RCC 7860 (cell line): Measurements from ENCODE around the gene TNNI3.
A peak's percentile ranks its signal among the peaks of the same experiment; 100 is the strongest.

Source experiments
- DNase-seq: peaks from one replicate; pipeline ENCODE4 v3.0.0-alpha.2; 2015; ENCODE audit warnings: low spot score
- FAIRE-seq: peaks from 2 replicates; lab custom pipeline; 2012; peaks lifted over from hg19 to GRCh38; lab: Jason Lieb, UNC

TNNI3 gene

DNA sequence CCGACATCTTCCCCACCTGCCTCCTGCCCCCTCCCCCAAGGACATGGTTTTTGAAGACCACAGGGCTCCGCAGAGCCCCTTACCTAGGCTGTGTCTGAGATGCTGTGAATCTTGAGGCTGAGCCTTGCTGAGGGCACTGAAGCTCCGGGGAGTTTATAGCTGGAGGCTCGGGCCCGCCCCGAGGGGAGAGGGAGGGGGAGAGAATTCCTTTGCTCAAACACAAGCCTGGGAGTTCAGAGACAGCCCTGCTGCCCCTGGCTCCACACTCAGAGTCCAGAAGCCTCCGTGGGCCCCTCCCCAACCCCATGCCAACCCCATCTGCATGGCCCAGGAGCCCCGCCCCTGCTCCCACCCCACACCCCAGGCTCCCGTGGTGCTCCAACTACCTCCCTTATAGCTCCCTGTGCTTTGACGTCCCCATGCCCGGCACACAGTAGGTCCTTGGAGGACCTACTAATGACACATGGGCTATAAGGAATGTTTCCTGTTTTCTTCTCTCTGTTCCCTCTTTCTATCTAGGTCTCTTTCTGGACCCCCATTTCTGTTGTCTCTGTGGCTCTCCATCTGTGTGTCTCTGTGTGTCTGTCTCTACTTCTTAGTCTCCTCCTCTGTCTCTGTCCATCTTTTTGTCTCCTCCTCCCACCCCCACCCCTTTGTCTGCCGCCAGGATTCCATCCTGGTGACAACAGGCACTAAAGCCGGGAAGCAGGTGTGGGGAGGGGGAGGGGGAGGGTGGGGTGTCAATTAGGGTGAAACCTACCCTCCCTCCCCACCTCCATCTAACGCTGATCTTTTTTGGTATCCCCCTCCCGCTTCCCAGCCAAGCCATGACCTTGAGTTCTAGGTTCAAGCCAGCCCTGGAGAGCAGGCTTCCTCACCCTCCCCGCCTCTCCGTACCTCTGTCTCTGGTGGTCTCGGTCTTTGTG, 8.2 kb downstream of the TNNI3 start, which contains the start of gene TNNT1:
TNNT1 (minus strand) TSS at position 129 of the 926 bp plus-strand sequence. CDS start 2,049 bp downstream, outside the sequence.
- DNase-seq = no peak
- FAIRE-seq = no peak

DNA sequence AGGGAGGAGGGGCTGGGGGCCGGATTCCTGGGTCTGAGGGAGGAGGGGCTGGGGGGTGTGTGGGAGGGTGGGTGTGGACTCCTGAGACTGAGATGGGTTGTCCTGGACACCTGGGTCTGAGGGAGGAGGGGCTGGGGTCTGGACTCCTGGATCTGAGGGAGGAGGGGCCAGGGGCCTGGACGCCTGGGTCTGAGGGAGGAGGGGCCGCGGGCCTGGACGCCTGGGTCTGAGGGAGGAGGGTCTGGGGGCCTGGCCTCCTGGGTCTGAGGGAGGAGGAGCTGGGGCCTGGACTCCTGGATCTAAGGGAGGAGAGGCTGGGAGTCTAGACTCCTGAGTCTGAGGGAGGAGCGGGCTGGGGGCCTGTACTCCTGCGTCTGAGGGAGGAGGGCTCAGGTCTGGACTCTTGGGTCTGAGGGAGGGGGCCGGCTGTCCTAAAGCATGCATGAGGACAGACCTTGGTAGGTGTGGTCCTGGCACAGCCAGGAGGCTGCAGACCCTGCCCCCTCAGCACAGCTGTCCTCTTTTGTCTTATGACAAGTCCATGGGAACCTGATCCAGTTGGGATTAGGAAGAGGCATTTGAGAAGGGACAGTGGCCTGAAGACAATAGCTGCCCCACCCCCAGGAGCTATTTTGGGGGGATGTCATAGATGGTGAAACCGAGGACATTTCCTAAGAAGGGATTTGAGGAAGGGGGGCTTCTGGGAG, 9.8 kb downstream of the TNNI3 start:
- no peak for FAIRE-seq
- DNase-seq = no peak

- FAIRE-seq = no peak
- DNase-seq = no peak
These were observed 10.7 kb downstream of the TNNI3 start for GRCh38 chr19:55146705-55147273.

DNA sequence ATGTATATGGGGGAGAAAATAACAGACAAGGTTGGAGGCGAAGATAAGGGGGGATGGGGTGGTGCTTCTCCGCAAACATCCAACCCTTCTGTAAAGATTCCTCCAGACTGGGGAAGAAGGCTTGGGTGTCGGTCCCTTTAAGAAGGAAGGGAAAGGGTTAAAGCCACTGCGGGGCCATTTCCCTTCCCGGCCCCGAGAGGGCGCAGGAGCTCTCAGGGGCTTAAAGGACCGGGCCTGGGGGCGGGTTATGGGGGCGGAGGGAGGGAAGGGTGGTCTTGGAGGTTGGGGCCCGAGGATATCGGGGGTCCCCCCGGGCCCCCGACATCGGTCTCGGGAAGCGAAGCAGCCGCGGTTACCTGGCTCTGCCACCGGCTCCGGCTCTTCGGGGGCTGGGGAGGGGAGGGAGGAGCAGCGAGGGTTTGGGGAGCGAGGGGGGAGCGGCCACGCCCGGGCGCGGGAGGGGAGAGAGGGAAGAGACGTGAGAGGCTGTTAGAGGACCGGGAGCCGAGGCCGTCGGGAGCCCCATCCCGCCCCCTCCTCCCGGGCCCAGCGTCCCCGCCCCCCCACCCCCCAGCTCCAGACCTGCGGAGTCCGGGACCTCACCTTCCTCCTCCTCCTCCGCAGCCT, 11.3 kb downstream of the TNNI3 start:
- FAIRE-seq = no peak
- DNase-seq = peak; percentile 8

GRCh38 chr19:55145232-55145631, 12.3 kb downstream of the TNNI3 start:
- FAIRE-seq = no peak
- DNase-seq = no peak

DNA sequence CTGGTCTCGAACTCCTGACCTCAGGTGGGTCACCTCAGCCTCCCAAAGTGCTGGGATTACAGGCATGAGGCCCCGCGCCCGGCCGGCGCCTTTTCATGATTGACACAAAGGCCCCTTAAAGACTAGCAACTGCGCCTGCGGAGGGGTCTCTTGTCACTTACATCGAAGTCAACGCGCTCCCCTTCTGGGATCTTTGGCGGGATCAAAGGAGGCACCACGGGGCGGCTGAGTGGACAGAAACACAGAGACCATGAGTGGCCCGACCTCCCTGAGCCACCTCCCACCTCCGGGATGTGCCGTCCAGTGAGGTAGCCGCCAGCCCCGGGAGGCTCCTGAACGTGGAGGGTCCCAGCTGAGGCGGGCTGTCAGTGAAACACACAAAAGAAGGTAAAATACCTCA, 15.8 kb downstream of the TNNI3 start:
- FAIRE-seq = no peak
- no peak for DNase-seq

DNA sequence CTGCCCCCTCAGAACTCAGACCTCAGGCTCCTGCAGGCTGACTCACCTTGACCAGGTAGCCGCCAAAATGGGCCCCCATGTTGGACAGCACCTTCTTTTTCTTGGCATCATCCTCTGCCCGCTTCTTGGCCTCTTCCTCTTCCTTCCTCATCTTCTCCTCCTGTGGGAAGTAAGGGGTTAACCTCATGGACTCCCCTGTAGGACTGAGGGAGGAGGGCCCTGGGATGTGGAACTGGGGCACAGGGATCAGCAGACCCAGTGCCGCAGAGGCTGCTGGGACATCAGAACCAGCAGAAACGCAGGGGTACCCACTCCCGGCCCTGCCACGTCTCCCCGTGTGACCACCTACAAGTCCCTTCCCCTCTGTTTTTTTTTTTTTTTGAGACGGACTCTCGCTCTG, 19.6 kb downstream of the TNNI3 start:
- no peak for DNase-seq
- no peak for FAIRE-seq

DNA sequence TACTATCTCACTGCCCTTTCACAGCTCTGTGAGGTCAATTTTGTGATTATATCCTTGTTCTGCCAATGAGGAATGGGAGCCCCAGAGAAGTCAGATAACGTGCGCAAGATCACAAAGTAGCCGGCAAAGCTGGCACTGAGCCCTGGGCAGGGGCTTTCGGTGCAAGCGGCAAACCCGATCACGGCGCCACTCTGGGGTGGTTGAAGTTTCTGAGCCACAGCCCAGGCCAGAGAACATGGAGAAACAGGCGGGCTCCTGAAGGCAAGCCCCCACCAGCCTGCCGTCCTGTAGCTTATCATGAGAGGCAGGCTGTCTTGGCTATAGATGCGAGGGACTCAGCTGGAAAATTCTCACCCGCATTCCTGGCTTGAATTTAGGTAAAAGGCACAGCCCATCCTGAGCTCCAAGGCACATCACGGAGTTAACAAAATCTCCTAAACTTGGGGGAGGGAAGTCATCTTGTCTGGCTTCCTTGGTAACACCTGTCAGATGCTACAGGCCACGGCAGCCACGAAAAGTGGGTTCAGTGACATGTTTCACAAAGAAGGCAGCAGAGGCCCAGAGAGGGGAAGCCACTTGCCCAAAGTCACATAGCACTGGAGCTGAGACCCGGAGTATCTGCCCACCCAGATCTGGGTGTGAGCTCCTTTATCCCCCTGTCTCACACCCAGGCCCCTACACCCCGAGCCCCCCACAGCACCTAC, 21.0 kb downstream of the TNNI3 start:
- FAIRE-seq = no peak

DNA sequence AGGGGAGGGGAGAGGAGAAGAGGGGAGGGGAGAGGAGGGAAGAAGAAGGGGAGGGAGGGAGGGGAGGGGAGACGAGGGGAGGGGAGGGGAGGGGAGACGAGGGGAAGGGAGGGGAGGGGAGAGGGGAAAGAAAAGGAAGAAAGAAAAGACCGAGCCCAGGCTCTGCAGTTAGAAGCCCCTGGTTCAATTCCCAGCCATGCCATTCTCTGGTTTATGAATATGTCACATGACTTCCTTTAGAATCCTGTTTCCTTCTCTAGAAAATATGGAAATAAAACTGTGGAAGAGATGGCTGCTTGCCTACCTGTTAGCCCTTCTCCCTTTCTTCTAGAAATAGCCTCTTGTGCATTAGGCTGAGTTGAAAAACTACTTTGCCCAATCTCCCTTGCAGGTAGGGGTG, 22.8 kb downstream of the TNNI3 start:
- DNase-seq (no peak), FAIRE-seq (no peak)

More for the DNA sequence above, 21.0 kb downstream of the TNNI3 start:
- DNase-seq = no peak

GRCh38 chr19:55133639-55134444, 23.7 kb downstream of the TNNI3 start:
- DNase-seq = no peak
- no peak for FAIRE-seq

- FAIRE-seq (no peak), DNase-seq (no peak)
These were observed 24.9 kb downstream of the TNNI3 start for GRCh38 chr19:55132453-55133129.

GRCh38 chr19:55131421-55131820, 26.1 kb downstream of the TNNI3 start:
- DNase-seq (no peak), FAIRE-seq (no peak)

GRCh38 chr19:55119053-55119452, 38.5 kb downstream of the TNNI3 start:
- FAIRE-seq (no peak), DNase-seq (no peak)

DNA sequence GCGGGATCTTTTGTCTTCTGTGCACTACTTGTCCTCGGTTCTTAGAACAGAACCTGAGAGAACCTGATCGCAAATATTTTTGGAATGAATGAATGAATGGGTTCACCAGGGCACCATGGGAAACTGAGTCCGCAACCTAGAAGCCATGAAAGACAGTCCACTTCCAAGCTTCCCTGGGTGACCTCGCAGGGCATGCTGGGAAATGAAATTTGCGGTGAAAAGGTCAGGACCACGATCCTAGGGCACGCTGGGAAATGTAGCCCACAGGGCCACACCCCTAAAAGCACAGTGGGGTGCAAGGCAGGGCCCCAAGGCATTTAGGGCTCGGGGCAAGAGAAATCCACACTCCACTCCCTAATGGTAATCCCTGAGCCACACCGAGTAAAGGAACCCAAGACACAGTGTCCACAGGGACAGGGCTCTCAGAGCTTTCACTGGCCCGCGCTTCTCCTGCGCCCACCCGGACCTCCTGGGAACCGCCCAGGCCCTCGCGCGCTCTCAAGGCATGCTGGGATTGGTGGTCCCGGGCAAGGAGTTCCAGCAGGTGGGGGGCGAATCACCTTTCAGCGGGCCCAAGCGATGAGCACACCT, 39.0 kb downstream of the TNNI3 start:
- no peak for DNase-seq

GRCh38 chr19:55117663-55118391, 39.7 kb downstream of the TNNI3 start:
- FAIRE-seq (peak; percentile 55), DNase-seq (peak; percentile 93)

More for the DNA sequence above, 39.0 kb downstream of the TNNI3 start:
- FAIRE-seq = no peak

- DNase-seq = no peak
- no peak for FAIRE-seq
These were observed 40.5 kb downstream of the TNNI3 start, which contains the start of gene PPP1R12C for GRCh38 chr19:55116859-55117662. Gene PPP1R12C, minus strand, starts transcription at chr19:55117637. Its CDS starts 94 bp downstream, at chr19:55117543.

DNA sequence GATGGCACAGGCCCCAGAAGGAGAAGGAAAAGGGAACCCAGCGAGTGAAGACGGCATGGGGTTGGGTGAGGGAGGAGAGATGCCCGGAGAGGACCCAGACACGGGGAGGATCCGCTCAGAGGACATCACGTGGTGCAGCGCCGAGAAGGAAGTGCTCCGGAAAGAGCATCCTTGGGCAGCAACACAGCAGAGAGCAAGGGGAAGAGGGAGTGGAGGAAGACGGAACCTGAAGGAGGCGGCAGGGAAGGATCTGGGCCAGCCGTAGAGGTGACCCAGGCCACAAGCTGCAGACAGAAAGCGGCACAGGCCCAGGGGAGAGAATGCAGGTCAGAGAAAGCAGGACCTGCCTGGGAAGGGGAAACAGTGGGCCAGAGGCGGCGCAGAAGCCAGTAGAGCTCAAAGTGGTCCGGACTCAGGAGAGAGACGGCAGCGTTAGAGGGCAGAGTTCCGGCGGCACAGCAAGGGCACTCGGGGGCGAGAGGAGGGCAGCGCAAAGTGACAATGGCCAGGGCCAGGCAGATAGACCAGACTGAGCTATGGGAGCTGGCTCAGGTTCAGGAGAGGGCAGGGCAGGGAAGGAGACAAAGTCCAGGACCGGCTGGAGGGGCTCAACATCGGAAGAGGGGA, 41.2 kb downstream of the TNNI3 start:
- no peak for FAIRE-seq

More for the DNA sequence above, 41.2 kb downstream of the TNNI3 start:
- DNase-seq = no peak
